SJSA1 (cell line): ENCODE data around the gene ARGLU1. TPM values are rescaled to one million over a fixed set of nuclear protein-coding genes. Genes with fewer than 3 reads are reported as not detected.

Experiments
- DNase-seq, 2 experiments: peaks; one replicate each; pipeline ENCODE4 v3.0.0-alpha.2; 2015 to 2020; ENCODE audit warnings: low spot score in 2 of 2, low read depth in 1 of 2
- H3K27ac ChIP-seq: fragments of 250-450 bp; sonication (Bioruptor Pico); 2 replicates; pipeline ENCODE4 v1.5.1; 2020; ENCODE audit warnings: mild to moderate bottlenecking, moderate library complexity
- H3K27me3 ChIP-seq: fragments of 250-450 bp; sonication (Bioruptor Pico); replicated peaks from 2 replicates; pipeline ENCODE4 v1.5.1; 2020; ENCODE audit warnings: mild to moderate bottlenecking, moderate library complexity
- H3K36me3 ChIP-seq: fragments of 250-450 bp; sonication (Bioruptor Pico); 2 replicates; pipeline ENCODE4 v1.5.1; 2020; ENCODE audit warnings: mild to moderate bottlenecking
- H3K4me1 ChIP-seq: fragments of 250-450 bp; sonication (Bioruptor Pico); replicated peaks from 2 replicates; pipeline ENCODE4 v1.6.1; 2021; ENCODE audit warnings: mild to moderate bottlenecking
- H3K4me3 ChIP-seq: fragments of 250-450 bp; sonication (Bioruptor Pico); 2 replicates; pipeline ENCODE4 v1.5.1; 2020; ENCODE audit warnings: mild to moderate bottlenecking
- H3K9me3 ChIP-seq: fragments of 250-450 bp; sonication (Bioruptor Pico); replicated peaks from 2 replicates; pipeline ENCODE4 v1.5.1; 2020; ENCODE audit warnings: mild to moderate bottlenecking
- total RNA-seq: library from RNA; depleted of rRNA; stranded (reverse); fragments of >200 nt; shearing (Covaris generic); gene quantifications from 2 replicates; pipeline ENCODE4 v1.2.3, GENCODE V29; 2014

ARGLU1 gene
- total RNA-seq, 1 experiment from 2014 or later = 89.8 TPM

DNA sequence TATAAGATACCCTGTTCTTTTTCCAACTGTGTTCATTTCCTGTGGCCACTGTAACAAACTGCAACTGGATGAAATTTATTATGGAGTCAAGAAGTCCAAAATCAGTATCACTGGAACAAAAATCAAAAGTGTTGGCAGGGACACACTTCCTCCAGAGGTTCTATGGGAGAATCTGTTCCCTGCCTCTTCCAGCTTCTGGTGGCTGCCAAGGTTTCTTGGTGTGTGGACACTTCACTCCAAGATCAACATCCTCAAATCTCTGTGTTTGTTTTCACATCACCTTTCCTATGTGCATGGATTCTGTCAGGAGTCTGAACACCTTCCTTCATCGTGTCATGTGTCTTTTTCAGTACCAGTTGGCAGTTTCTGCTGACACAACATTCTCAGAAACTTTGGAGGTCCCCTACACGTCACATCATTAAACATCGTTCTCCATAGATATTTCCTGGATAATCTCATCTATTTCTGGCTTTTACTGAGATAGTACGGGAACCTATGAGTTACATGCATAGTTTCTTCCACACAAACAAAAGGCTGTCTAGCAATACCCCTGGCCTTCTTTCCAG lies 17.3 kb downstream of the ARGLU1 start:
- no peaks in the 10 kb centered on the region for H3K4me1 ChIP-seq
- H3K4me3 ChIP-seq = no peak overlapping the region
- H3K36me3 ChIP-seq = peaks cover 100% of the 10 kb centered on the region
- no peak for DNase-seq
- no peak overlapping the region for H3K27ac ChIP-seq
- H3K9me3 ChIP-seq = no peaks in the 10 kb centered on the region
- H3K27me3 ChIP-seq = no peaks in the 10 kb centered on the region

DNA sequence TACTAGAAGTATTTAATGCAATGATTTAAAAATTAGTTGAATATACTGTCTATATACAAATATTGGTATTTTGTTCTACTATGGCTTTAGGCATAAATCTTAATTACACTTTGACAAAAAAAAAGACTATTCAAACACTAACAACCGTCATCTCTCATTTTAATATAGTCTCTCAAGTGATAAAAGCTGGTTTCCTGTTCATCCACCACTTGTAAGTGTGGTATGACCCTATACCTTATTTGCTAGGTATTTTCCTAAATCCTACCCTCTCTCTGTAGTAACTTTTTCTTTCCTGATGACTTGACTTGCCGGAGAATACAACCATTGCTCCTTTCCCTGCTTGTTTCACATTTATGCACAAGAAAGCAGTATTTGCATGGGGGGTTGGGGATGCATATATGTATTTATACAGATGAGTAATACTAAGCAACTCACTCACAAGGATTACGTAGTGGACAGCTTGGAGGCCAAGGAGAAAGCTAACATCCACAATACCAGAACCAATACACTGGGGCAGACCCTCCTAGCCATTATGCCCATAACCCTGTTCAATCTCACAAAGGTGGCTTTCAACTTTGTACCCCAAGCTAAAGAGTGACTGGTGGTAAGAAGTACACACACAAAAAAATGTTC lies 19.8 kb downstream of the ARGLU1 start:
- H3K27ac ChIP-seq = no peak overlapping the region
- DNase-seq = no peak

DNA sequence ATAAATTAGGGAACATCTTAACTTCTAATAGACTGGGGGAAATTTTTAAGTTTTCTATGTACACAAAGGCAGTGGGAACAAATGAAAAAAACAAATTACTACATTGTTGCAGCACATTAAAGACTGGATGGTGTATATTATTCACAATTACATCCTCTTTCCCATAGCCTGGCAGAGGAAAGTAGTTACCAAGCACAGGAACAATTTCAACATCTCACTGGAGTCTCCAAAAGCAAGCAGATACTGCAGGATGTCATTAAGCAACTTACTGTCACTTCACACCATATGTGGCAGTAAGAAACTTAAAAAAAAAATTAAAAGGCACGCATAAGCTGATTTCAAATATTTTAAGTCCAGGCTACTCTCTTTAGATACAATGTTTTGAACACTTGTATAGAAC lies 26.1 kb downstream of the ARGLU1 start:
- no peak for DNase-seq
- H3K9me3 ChIP-seq = no peaks in the 10 kb centered on the region
- H3K27me3 ChIP-seq = no peaks in the 10 kb centered on the region
- no peaks in the 10 kb centered on the region for H3K4me1 ChIP-seq
- no peak overlapping the region for H3K4me3 ChIP-seq
- H3K36me3 ChIP-seq = peaks cover 61% of the 10 kb centered on the region
- H3K27ac ChIP-seq = no peak overlapping the region

More for the DNA sequence above, 19.8 kb downstream of the ARGLU1 start:
- Histone ChIP-seq H3K9me3 (no peaks in the 10 kb centered on the region), H3K36me3 (peaks cover 100% of the 10 kb centered on the region), H3K27me3 (no peaks in the 10 kb centered on the region), H3K4me1 (no peaks in the 10 kb centered on the region), H3K4me3 (no peak overlapping the region)

GRCh38 chr13:106540613-106541012 lies 27.3 kb downstream of the ARGLU1 start:
- no peak overlapping the region for H3K27ac ChIP-seq
- peaks cover 8% of the 10 kb centered on the region for H3K4me1 ChIP-seq
- H3K27me3 ChIP-seq = no peaks in the 10 kb centered on the region
- H3K9me3 ChIP-seq = 0 out of 2 replicates have a peak, but pooled peaks cover 4% of the 10 kb centered on the region
- H3K36me3 ChIP-seq = peaks cover 49% of the 10 kb centered on the region
- no peak for DNase-seq
- no peak overlapping the region for H3K4me3 ChIP-seq

GRCh38 chr13:106537521-106537920 lies 30.4 kb downstream of the ARGLU1 start:
- peaks cover 18% of the 10 kb centered on the region for H3K36me3 ChIP-seq
- no peak for DNase-seq
- peaks cover 30% of the 10 kb centered on the region for H3K4me1 ChIP-seq
- no peak overlapping the region for H3K27ac ChIP-seq
- no peak overlapping the region for H3K4me3 ChIP-seq
- H3K27me3 ChIP-seq = peaks cover 12% of the 10 kb centered on the region
- H3K9me3 ChIP-seq = 0 out of 2 replicates have a peak, but pooled peaks cover 4% of the 10 kb centered on the region

DNA sequence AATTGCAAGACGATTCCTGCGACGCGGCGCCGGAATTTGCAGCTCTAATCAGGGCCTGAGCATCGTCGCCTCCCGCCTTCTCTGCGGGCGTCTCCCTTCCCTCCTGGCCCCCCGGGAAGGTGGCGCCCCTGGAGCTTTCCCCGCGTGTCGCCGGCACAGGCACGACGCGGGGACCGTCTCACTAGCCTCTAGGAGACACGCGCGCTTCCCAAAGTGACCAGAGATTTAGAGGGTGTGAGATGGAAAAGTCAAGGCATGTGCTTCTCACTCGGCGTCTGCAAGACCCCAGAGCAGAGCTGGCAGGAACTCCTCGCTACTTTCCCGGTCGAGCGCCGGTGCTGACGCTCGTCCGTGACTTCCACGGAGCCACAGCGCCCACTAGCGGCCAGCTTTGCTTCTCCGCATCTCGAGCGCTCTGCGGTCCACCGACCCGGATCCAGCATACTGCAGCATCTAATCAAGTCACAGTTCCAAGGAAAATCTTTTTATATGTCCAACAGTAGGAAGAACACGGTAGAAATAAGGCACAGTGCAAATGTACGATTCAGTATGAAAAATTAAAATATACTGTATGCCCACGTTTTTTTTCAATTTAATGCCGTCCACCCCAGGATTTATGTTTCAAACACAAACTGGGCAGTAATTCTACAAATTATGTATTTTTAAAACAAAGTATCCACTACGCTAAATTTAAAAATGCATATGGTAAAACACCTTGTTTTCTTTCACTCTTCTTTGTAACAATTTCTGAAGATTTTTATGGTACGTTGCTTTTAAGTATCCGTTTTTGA lies 31.5 kb downstream of the ARGLU1 start:
- no peak overlapping the region for H3K27ac ChIP-seq
- H3K4me1 ChIP-seq = peaks cover 32% of the 10 kb centered on the region
- H3K27me3 ChIP-seq = peaks cover 12% of the 10 kb centered on the region
- DNase-seq = peak; percentile 86 to 94
- peaks cover 7% of the 10 kb centered on the region for H3K36me3 ChIP-seq
- peak overlapping the region; percentile 76 for H3K4me3 ChIP-seq
- H3K9me3 ChIP-seq = 0 out of 2 replicates have a peak, but pooled peaks cover 4% of the 10 kb centered on the region

DNA sequence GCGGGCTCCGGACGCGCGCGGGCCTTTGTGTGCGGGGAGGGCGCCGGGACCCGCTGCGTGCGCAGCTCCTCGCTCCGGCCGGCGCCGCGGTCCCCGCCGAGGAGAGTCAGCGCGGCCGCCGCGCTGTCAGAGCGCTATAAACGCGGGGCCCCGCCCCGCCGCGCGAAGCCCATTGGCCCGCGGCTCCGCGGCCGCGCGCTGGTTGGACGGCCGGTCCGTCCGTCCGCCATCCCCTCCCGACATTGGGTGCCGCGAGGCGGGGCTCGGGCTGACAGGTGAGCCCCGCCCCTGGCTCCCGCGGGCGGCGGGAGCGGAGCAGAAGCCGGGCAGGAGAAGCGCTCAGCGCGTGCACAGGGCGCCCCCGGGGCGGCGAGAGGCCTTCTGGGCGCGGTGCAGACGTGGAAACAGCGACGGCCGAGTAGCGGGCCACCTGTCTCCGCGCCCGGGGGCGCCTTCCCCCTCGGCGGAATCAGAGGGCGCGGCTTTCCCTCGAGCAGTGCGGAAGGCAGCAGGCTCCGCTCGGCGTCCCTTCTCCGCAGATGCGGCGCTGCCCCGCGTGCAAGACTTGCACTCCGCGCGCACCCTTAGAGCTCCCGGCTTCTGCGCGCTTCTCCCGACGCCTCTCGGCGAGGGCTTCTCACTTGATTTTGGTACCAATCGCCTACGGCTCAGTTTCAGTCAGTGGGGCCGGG lies 32.2 kb downstream of the ARGLU1 start, which contains the start of gene EFNB2:
Gene EFNB2, minus strand, starts transcription at position 111 of the 692 bp plus-strand sequence. CDS start 698 bp downstream, outside the sequence.
- peak within 1 kb of the TSS; percentile 76 for H3K4me3 ChIP-seq
- peaks cover 12% of the 10 kb centered on the region for H3K27me3 ChIP-seq
- no peak within 1 kb of the TSS for H3K27ac ChIP-seq
- peak; percentile 92 to 97 for DNase-seq
- peaks cover 1% of the 10 kb centered on the region for H3K36me3 ChIP-seq
- peaks cover 32% of the 10 kb centered on the region for H3K4me1 ChIP-seq
- H3K9me3 ChIP-seq = 0 out of 2 replicates have a peak, but pooled peaks cover 4% of the 10 kb centered on the region

- peak; percentile 42 to 59 for DNase-seq
- H3K36me3 ChIP-seq = no peaks in the 10 kb centered on the region
- H3K9me3 ChIP-seq = 0 out of 2 replicates have a peak, but pooled peaks cover 4% of the 10 kb centered on the region
- peaks cover 12% of the 10 kb centered on the region for H3K27me3 ChIP-seq
- H3K27ac ChIP-seq = no peak overlapping the region
- H3K4me1 ChIP-seq = peaks cover 32% of the 10 kb centered on the region
- H3K4me3 ChIP-seq = peak overlapping the region; percentile 76
Measured at GRCh38 chr13:106534639-106535551, 33.0 kb downstream of the ARGLU1 start.

DNA sequence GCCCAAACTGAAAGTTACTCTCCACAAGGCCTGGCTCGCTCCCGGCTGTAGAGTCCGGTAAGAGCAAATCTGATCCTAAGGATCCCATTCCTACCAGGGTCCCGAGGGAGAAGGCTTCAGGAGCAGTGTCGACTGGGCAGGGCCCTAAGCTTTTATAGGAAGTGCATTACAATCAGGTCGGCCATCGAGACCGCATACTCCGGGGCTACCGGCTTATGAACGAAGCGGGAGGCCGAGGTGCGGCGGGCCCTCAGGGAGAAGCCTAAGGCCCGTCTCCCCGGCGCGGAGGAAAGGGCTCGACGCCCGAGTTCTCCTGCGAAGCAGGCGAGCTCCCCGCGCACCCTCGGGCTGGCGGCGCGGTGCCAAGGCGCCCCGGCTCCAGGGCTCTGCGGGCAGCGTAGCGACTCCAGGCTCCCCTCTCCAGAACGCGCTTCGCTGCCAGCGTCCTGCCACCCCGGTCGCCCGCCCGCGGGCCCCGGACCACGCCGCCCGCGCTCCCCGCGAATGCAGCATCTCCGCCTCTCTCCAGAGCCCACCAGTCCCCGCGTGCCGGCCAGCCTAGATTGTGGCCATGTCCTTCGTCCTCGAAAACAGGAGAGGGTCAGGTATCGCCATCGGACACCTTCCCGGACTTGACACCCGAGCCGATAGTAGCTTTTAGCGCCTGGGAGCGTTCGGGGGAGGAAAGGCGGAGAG lies 33.8 kb downstream of the ARGLU1 start:
- H3K27ac ChIP-seq = no peak overlapping the region
- no peaks in the 10 kb centered on the region for H3K36me3 ChIP-seq
- peak; percentile 67 to 72 for DNase-seq
- 0 out of 2 replicates have a peak, but pooled peaks cover 4% of the 10 kb centered on the region for H3K9me3 ChIP-seq
- H3K27me3 ChIP-seq = peaks cover 12% of the 10 kb centered on the region
- H3K4me1 ChIP-seq = peaks cover 32% of the 10 kb centered on the region
- H3K4me3 ChIP-seq = peak overlapping the region; percentile 76

DNA sequence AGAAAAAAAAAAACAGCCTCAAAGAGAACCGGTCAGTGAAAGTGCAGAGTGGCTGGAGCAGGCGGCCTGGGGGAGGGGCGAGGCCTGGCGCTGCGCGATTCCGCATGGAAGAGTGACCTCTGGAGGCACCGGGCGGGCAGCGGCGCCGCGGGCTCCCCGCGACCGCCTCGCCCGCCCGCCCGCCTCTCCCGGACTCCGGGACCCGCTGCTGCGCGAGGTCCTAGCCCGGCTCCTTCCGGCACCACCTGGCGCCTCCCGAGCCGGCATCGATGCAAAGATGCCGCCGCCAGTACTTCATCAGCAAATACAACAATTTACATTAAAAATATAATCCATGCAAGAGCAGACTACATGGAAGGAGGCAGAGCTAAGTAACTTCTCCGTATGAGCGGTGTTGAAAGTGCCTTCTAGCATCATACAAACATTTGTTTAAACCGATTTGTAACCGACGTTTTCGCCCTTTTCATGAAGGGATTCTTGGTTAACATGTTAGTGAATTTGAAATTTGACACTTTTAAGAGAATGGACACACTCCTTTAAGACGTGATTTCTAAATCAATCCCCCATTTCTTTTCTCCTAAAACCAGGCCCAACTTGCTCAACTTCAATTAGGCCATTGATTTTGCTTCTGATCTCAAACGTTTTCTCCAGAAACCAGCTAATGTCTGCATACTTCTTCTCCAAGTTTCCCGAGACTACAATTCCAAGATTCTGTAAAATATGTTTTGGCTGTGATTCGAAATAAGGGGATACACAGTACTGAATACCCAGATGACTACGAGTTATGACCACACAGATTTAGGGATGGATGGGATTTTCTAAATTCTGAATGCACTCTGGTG lies 34.6 kb downstream of the ARGLU1 start:
- DNase-seq = peak; percentile 88 to 91
- Histone ChIP-seq H3K27ac (no peak overlapping the region), H3K4me3 (peak overlapping the region; percentile 76), H3K36me3 (no peaks in the 10 kb centered on the region), H3K27me3 (peaks cover 12% of the 10 kb centered on the region), H3K9me3 (0 out of 2 replicates have a peak, but pooled peaks cover 4% of the 10 kb centered on the region), H3K4me1 (peaks cover 32% of the 10 kb centered on the region)

DNA sequence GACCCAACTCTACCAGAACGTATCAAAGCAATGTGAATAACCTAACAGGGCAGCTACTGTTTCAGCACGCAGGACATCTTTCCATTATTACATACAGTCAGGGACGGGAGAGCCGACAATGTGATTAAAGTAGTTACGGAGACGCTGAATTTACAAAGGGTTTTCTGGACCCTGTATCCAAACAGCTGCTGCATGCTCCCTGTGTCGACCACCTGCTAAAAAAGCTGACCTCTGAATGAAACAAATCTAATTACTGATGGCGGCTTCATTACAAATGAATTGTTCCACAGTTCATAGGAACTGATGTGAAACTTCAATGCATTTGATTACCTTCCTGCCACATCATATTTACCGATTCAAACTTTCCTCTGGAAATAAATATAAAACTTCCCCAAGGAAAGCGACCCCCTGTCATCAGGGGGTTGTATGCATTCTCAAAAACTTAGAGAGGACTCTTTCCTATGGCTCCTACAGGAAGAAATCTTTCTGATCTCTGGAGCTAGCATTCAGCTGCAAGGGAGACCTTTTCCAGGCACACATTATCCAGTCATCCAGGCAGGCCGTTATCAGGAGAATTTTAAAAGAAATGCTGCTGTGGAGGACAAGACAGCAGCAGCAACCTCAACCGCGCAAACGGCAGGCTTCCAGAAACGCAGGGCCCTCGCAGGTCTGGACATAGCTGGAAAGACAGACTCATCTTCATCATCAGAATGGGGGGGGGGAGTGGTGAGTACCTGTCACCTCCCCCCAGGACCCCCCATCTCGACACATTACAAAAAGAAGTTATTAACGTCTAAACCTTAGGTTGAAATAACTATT lies 35.6 kb downstream of the ARGLU1 start:
- no peak overlapping the region for H3K27ac ChIP-seq
- no peak overlapping the region; the same call in 1 of the 2 replicates for H3K4me3 ChIP-seq
- H3K4me1 ChIP-seq = peaks cover 32% of the 10 kb centered on the region
- peaks cover 12% of the 10 kb centered on the region for H3K27me3 ChIP-seq
- DNase-seq = no peak
- H3K36me3 ChIP-seq = no peaks in the 10 kb centered on the region
- 0 out of 2 replicates have a peak, but pooled peaks cover 4% of the 10 kb centered on the region for H3K9me3 ChIP-seq
